ENCODE measurements around the gene YIPF2. TPM values are rescaled to one million over a fixed set of nuclear protein-coding genes. Genes with fewer than 3 reads are reported as not detected.
"Not testable (repeated sequence)": the region's sequence is repeated elsewhere in the genome, so short reads cannot be mapped to it uniquely, and the experiment has no call there.

The YIPF2 gene
- total RNA-seq, 1 donor from 2014 or later: 16.4 TPM

GRCh38 chr19:10885201-10886169 lies 43.0 kb downstream of the YIPF2 start:
- no peak for DNase-seq
- no peak for ATAC-seq
- intact Hi-C loops (cut with micrococcal nuclease): no loop called here

- ATAC-seq: no peak
- intact Hi-C loops (cut with micrococcal nuclease): no loop called here
- DNase-seq: no peak
Observed at GRCh38 chr19:10884274-10884673, 44.2 kb downstream of the YIPF2 start.

GRCh38 chr19:10882108-10882457 lies 46.4 kb downstream of the YIPF2 start:
- DNase-seq (peak; percentile 72), ATAC-seq (peak; percentile 86)
- intact Hi-C loops (cut with micrococcal nuclease): no loop called here

GRCh38 chr19:10881403-10882107 lies 46.9 kb downstream of the YIPF2 start:
- ATAC-seq (peak; percentile 6), DNase-seq (no peak)
- intact Hi-C loops (cut with micrococcal nuclease): no loop called here

- no peak for ATAC-seq
- intact Hi-C loops (cut with micrococcal nuclease): no loop called here
Observed at GRCh38 chr19:10878253-10878652, 50.2 kb downstream of the YIPF2 start.

GRCh38 chr19:10877608-10878007 lies 50.8 kb downstream of the YIPF2 start:
- DNase-seq; intact Hi-C loops (cut with micrococcal nuclease); ATAC-seq: not testable (repeated sequence)

More at GRCh38 chr19:10878253-10878652, 50.2 kb downstream of the YIPF2 start:
- no peak for DNase-seq

GRCh38 chr19:10876459-10877240 lies 51.8 kb downstream of the YIPF2 start:
- intact Hi-C loops (cut with micrococcal nuclease): no loop called here
- DNase-seq (peak; percentile 51), ATAC-seq (peak; percentile 65)

GRCh38 chr19:10874024-10874423 lies 54.4 kb downstream of the YIPF2 start:
- DNase-seq: no peak
- intact Hi-C loops (cut with micrococcal nuclease): no loop called here
- no peak for ATAC-seq

GRCh38 chr19:10872546-10873107 lies 55.8 kb downstream of the YIPF2 start:
- intact Hi-C loops (cut with micrococcal nuclease): no loop called here
- ATAC-seq: no peak

More at GRCh38 chr19:10872546-10873107, 55.8 kb downstream of the YIPF2 start:
- DNase-seq: no peak

Other genes with a start within 250 kb of the YIPF2 start
- 29.1 TPM for gene QTRT1, start 227.2 kb downstream of the YIPF2 start, total RNA-seq
- gene DNM2, start 210.6 kb downstream of the YIPF2 start, total RNA-seq: 201 TPM
- gene TMED1, start 92.4 kb downstream of the YIPF2 start, total RNA-seq: 29.8 TPM
- 0.62 TPM for gene C19orf38, start 80.2 kb downstream of the YIPF2 start, total RNA-seq
- gene CARM1, start 57.1 kb downstream of the YIPF2 start, total RNA-seq: 32.5 TPM
- 17.4 TPM for gene TIMM29, start 172 bp upstream of the YIPF2 start, total RNA-seq
- gene SMARCA4, start 32.4 kb upstream of the YIPF2 start, total RNA-seq: 41.6 TPM
- gene LDLR, start 160.8 kb upstream of the YIPF2 start, total RNA-seq: 8.2 TPM
- 8.1 TPM for gene SPC24, start 227.1 kb upstream of the YIPF2 start, total RNA-seq

Data from left ventricle myocardium superior (tissue), 1 donor.